PC-9 (cell line): Measurements from ENCODE around the gene KCNH3. TPM values are rescaled to one million over a fixed set of nuclear protein-coding genes. Genes with fewer than 3 reads are reported as not detected.

Experiments
- BruUV-seq: library from RNA; stranded (reverse); fragments of 400-500 nt; replicated peaks from 2 replicates; lab custom pipeline; 2021; lab: Mats Ljungman, UMichigan
- CTCF ChIA-PET: fragments of 300-600 bp; sonication (Branson Sonifier 250); formaldehyde crosslinking; loops from one replicate; lab custom pipeline; 2022; ENCODE audit warnings: antibody characterized with exemption; lab: Charles Lee
- POLR2A ChIA-PET: fragments of 300-600 bp; sonication (Branson Sonifier 250); formaldehyde crosslinking; loops from one replicate; lab custom pipeline; 2022; ENCODE audit warnings: antibody characterized with exemption; ENCODE audit not compliant: unreplicated experiment; lab: Charles Lee
- DNase-seq, 2 experiments: peaks; one replicate each; pipeline versions ENCODE4 v3.0.0 to v3.0.0-alpha.2; 2015 to 2022; ENCODE audit warnings: mixed read lengths in 1 of 2
- H2AFZ ChIP-seq: fragments of 200-600 bp; sonication (generic); 2 replicates; pipeline ENCODE4 v1.8.1; 2017; ENCODE audit warnings: antibody characterized with exemption
- H3F3A ChIP-seq: fragments of 200-600 bp; sonication (generic); 2 replicates; pipeline ENCODE4 v1.8.1; 2017; ENCODE audit warnings: antibody characterized with exemption, mild to moderate bottlenecking, low read depth; ENCODE audit not compliant: insufficient read depth
- H3K27ac ChIP-seq: fragments of 200-600 bp; sonication (generic); 2 replicates; pipeline ENCODE4 v1.6.1; 2016; ENCODE audit warnings: mixed run types
- H3K27me3 ChIP-seq: fragments of 200-600 bp; sonication (generic); 2 replicates; pipeline ENCODE4 v1.6.1; 2016; ENCODE audit warnings: low read depth, mixed run types; ENCODE audit not compliant: insufficient read depth
- H3K36me3 ChIP-seq: fragments of 200-600 bp; sonication (generic); 2 replicates; pipeline ENCODE4 v1.6.1; 2016; ENCODE audit warnings: low read depth, mixed run types
- H3K4me1 ChIP-seq: fragments of 200-600 bp; sonication (generic); replicated peaks from 2 replicates; pipeline ENCODE4 v1.6.1; 2016; ENCODE audit warnings: mixed run types; ENCODE audit not compliant: insufficient read depth
- H3K4me2 ChIP-seq: fragments of 200-600 bp; sonication (generic); 2 replicates; pipeline ENCODE4 v1.6.1; 2017; ENCODE audit warnings: mixed run types
- H3K4me3 ChIP-seq: fragments of 200-600 bp; sonication (generic); 2 replicates; pipeline ENCODE4 v1.6.1; 2016; ENCODE audit warnings: mixed run types
- H3K79me2 ChIP-seq: fragments of 200-600 bp; sonication (generic); 2 replicates; pipeline ENCODE4 v1.6.1; 2017; ENCODE audit warnings: low read depth, mixed run types
- H3K9me2 ChIP-seq: fragments of 200-600 bp; sonication (generic); 2 replicates; pipeline ENCODE4 v1.8.1; 2017; ENCODE audit warnings: mild to moderate bottlenecking; ENCODE audit not compliant: insufficient read depth
- H3K9me3 ChIP-seq: fragments of 200-600 bp; sonication (generic); 2 replicates; pipeline ENCODE4 v1.8.1; 2016; ENCODE audit warnings: low read depth; ENCODE audit not compliant: insufficient read depth
- H4K20me1 ChIP-seq: fragments of 200-600 bp; sonication (generic); 2 replicates; pipeline ENCODE4 v1.8.1; 2017; ENCODE audit not compliant: insufficient read depth
- CTCF ChIP-seq: fragments of 200-600 bp; sonication (generic); conservative IDR thresholded peaks from 2 replicates; pipeline ENCODE4 v1.6.1; 2017; ENCODE audit warnings: mixed run types, antibody characterized with exemption, mild to moderate bottlenecking, moderate library complexity
- EZH2 ChIP-seq: fragments of 200-600 bp; sonication (generic); IDR thresholded peaks from 2 replicates; pipeline ENCODE4 v1.8.0; 2017; ENCODE audit warnings: antibody characterized with exemption, low read depth
- intact Hi-C: fragments of 100-400 bp; cut with micrococcal nuclease; formaldehyde crosslinking; loops from one replicate; pipeline ENCODE4 v1.10.0; 2022; ENCODE audit not compliant: unreplicated experiment
- total RNA-seq: library from RNA; stranded (reverse); gene quantifications from 2 replicates; pipeline ENCODE4 v1.2.3, GENCODE V29; 2021

KCNH3 gene
- total RNA-seq, 1 experiment from 2014 or later: not detected

GRCh38 chr12:49583366-49584094 lies 44.7 kb downstream of the KCNH3 start:
- Histone ChIP-seq H3K4me3 (no peak overlapping the region), H2AFZ (no peak overlapping the region), H3K36me3 (no peaks in the 10 kb centered on the region), H3K27me3 (no peaks in the 10 kb centered on the region), H3F3A (peaks cover 5% of the 10 kb centered on the region; the same call in 1 of the 2 replicates), H3K9me2 (no peaks in the 10 kb centered on the region), H3K4me2 (no peak overlapping the region), H3K9me3 (no peaks in the 10 kb centered on the region), H3K4me1 (no peaks in the 10 kb centered on the region), H4K20me1 (peaks cover 8% of the 10 kb centered on the region; the same call in 1 of the 2 replicates), H3K27ac (no peak overlapping the region), H3K79me2 (0 out of 2 replicates have a peak, but pooled peaks cover 4% of the 10 kb centered on the region)
- no peak for TF ChIP-seq CTCF
- no peak for TF ChIP-seq EZH2
- ChIA-PET CTCF (no interaction called here), POLR2A (interaction anchor here (0.6 to 0.7 kb wide), 2 partner anchors 96 to 121 kb away, joined by 6 read pairs; no protein-coding TSS in a partner anchor)
- BruUV-seq: no TSS peak
- DNase-seq: no peak
- intact Hi-C loops: no loop called here

GRCh38 chr12:49584591-49584990 lies 45.8 kb downstream of the KCNH3 start:
- POLR2A ChIA-PET: no interaction called here
- H3F3A ChIP-seq: peaks cover 5% of the 10 kb centered on the region; the same call in 1 of the 2 replicates
- no peak for DNase-seq
- no peaks in the 10 kb centered on the region for H3K36me3 ChIP-seq
- TF ChIP-seq EZH2 (no peak), CTCF (no peak)
- no peak overlapping the region for H3K4me3 ChIP-seq
- no peaks in the 10 kb centered on the region for H3K4me1 ChIP-seq
- H3K27ac ChIP-seq: no peak overlapping the region
- no peaks in the 10 kb centered on the region for H3K27me3 ChIP-seq
- H3K9me2 ChIP-seq: no peaks in the 10 kb centered on the region
- BruUV-seq: no TSS peak
- no peak overlapping the region for H2AFZ ChIP-seq
- 0 out of 2 replicates have a peak, but pooled peaks cover 4% of the 10 kb centered on the region for H3K79me2 ChIP-seq
- H3K9me3 ChIP-seq: no peaks in the 10 kb centered on the region
- intact Hi-C loops: no loop called here
- peaks cover 8% of the 10 kb centered on the region; the same call in 1 of the 2 replicates for H4K20me1 ChIP-seq
- no peak overlapping the region for H3K4me2 ChIP-seq
- CTCF ChIA-PET: no interaction called here

GRCh38 chr12:49585477-49586459 lies 46.9 kb downstream of the KCNH3 start:
- Histone ChIP-seq H2AFZ (no peak overlapping the region), H3K27me3 (no peaks in the 10 kb centered on the region), H3K27ac (no peak overlapping the region), H3K4me2 (no peak overlapping the region), H3F3A (peaks cover 5% of the 10 kb centered on the region; the same call in 1 of the 2 replicates), H3K9me3 (no peaks in the 10 kb centered on the region), H3K9me2 (no peaks in the 10 kb centered on the region), H3K36me3 (no peaks in the 10 kb centered on the region), H4K20me1 (peaks cover 6% of the 10 kb centered on the region; the same call in 1 of the 2 replicates), H3K4me1 (no peaks in the 10 kb centered on the region), H3K4me3 (no peak overlapping the region), H3K79me2 (0 out of 2 replicates have a peak, but pooled peaks cover 4% of the 10 kb centered on the region)
- POLR2A ChIA-PET: no interaction called here
- intact Hi-C loops: no loop called here
- CTCF ChIA-PET: no interaction called here
- no peak for DNase-seq
- TF ChIP-seq EZH2 (no peak), CTCF (no peak)
- no TSS peak for BruUV-seq
